Karpas-422 (cell line): ENCODE results near the gene PTCD3. TPM values are rescaled to one million over a fixed set of nuclear protein-coding genes. Genes with fewer than 3 reads are reported as not detected.

Source experiments
- DNase-seq: peaks from one replicate; pipeline ENCODE4 v3.0.0-alpha.2; 2015
- H2AFZ ChIP-seq: fragments of 200-600 bp; sonication (generic); 2 replicates; pipeline ENCODE4 v1.6.1; 2014; ENCODE audit warnings: antibody characterized with exemption, low read length, mixed read lengths
- H3K27ac ChIP-seq: fragments of 200-600 bp; sonication (generic); 2 replicates; pipeline ENCODE4 v1.5.1; 2014; ENCODE audit warnings: mild to moderate bottlenecking, low read length, moderate library complexity
- H3K27me3 ChIP-seq: fragments of 200-600 bp; sonication (generic); 2 replicates; pipeline ENCODE4 v1.6.1; 2014; ENCODE audit warnings: low read length, mixed read lengths
- H3K36me3 ChIP-seq: fragments of 200-600 bp; sonication (generic); 2 replicates; pipeline ENCODE4 v1.6.1; 2014; ENCODE audit warnings: low read length, mixed read lengths; ENCODE audit not compliant: insufficient read depth
- H3K4me1 ChIP-seq: fragments of 200-600 bp; sonication (generic); 2 replicates; pipeline ENCODE4 v1.6.1; 2014; ENCODE audit warnings: mild to moderate bottlenecking, low read length, mixed read lengths
- H3K4me2 ChIP-seq: fragments of 200-600 bp; sonication (generic); 2 replicates; pipeline ENCODE4 v1.6.1; 2014; ENCODE audit warnings: low read length, low read depth, mild to moderate bottlenecking; ENCODE audit not compliant: poor library complexity, severe bottlenecking
- H3K4me3 ChIP-seq: fragments of 200-600 bp; sonication (generic); 2 replicates; pipeline ENCODE4 v1.5.1; 2014; ENCODE audit warnings: mild to moderate bottlenecking, antibody characterized with exemption, low read length, mixed read lengths
- H3K79me2 ChIP-seq: fragments of 200-600 bp; sonication (generic); 2 replicates; pipeline ENCODE4 v1.6.1; 2014; ENCODE audit warnings: mild to moderate bottlenecking, low read length, mixed read lengths
- H3K9ac ChIP-seq: fragments of 200-600 bp; sonication (generic); 2 replicates; pipeline ENCODE4 v1.6.0; 2014; ENCODE audit warnings: low read length
- H3K9me2 ChIP-seq: fragments of 200-600 bp; sonication (generic), shearing (Covaris generic); replicated peaks from 2 replicates; pipeline ENCODE4 v1.6.0; 2014; ENCODE audit warnings: mild to moderate bottlenecking, low read length, moderate library complexity; ENCODE audit not compliant: insufficient read depth
- H3K9me3 ChIP-seq: fragments of 300-700, 200-600 bp; sonication (generic); 2 replicates; pipeline ENCODE4 v1.6.1; 2014; ENCODE audit warnings: low read length, mixed read lengths
- H4K20me1 ChIP-seq: fragments of 200-600 bp; sonication (generic); 2 replicates; pipeline ENCODE4 v1.6.1; 2014; ENCODE audit warnings: mild to moderate bottlenecking, antibody characterized with exemption, low read length, low read depth; ENCODE audit not compliant: insufficient read depth
- total RNA-seq: library from RNA; depleted of rRNA; stranded (reverse); fragments of >200 nt; shearing (Covaris generic); gene quantifications from 2 replicates; pipeline ENCODE4 v1.2.3, GENCODE V29; 2014; ENCODE audit warnings: low replicate concordance

Gene PTCD3
- total RNA-seq, 1 experiment from 2014 or later = 248 TPM

- H2AFZ ChIP-seq = no peak overlapping the region
- no peak overlapping the region for H3K4me2 ChIP-seq
- 0 out of 2 replicates have a peak, but pooled peaks cover 4% of the 10 kb centered on the region for H4K20me1 ChIP-seq
- H3K79me2 ChIP-seq = peaks cover 30% of the 10 kb centered on the region
- peaks cover 91% of the 10 kb centered on the region for H3K36me3 ChIP-seq
- DNase-seq = no peak
- no peaks in the 10 kb centered on the region for H3K9me3 ChIP-seq
- peaks cover 10% of the 10 kb centered on the region for H3K4me1 ChIP-seq
- H3K4me3 ChIP-seq = no peak overlapping the region
- no peak overlapping the region for H3K27ac ChIP-seq
- H3K9me2 ChIP-seq = no peaks in the 10 kb centered on the region
- no peak overlapping the region for H3K9ac ChIP-seq
- no peaks in the 10 kb centered on the region for H3K27me3 ChIP-seq
These were observed 37.9 kb upstream of the PTCD3 start for GRCh38 chr2:86068136-86068588.

GRCh38 chr2:86068648-86069047 is 37.4 kb upstream of the PTCD3 start:
- H3K79me2 ChIP-seq = peaks cover 28% of the 10 kb centered on the region
- H2AFZ ChIP-seq = no peak overlapping the region
- H4K20me1 ChIP-seq = 0 out of 2 replicates have a peak, but pooled peaks cover 4% of the 10 kb centered on the region
- H3K36me3 ChIP-seq = peaks cover 91% of the 10 kb centered on the region
- DNase-seq = no peak
- H3K4me1 ChIP-seq = peaks cover 10% of the 10 kb centered on the region
- no peak overlapping the region for H3K27ac ChIP-seq
- H3K9ac ChIP-seq = no peak overlapping the region
- H3K4me2 ChIP-seq = no peak overlapping the region
- no peaks in the 10 kb centered on the region for H3K27me3 ChIP-seq
- no peaks in the 10 kb centered on the region for H3K9me3 ChIP-seq
- H3K4me3 ChIP-seq = no peak overlapping the region
- no peaks in the 10 kb centered on the region for H3K9me2 ChIP-seq

- Histone ChIP-seq H3K27ac (no peak overlapping the region), H3K27me3 (no peaks in the 10 kb centered on the region), H3K36me3 (peaks cover 91% of the 10 kb centered on the region), H3K4me3 (no peak overlapping the region), H3K4me2 (no peak overlapping the region), H3K9ac (no peak overlapping the region), H4K20me1 (0 out of 2 replicates have a peak, but pooled peaks cover 4% of the 10 kb centered on the region), H3K9me3 (no peaks in the 10 kb centered on the region), H3K4me1 (peaks cover 10% of the 10 kb centered on the region), H3K9me2 (no peaks in the 10 kb centered on the region), H2AFZ (no peak overlapping the region), H3K79me2 (peaks cover 24% of the 10 kb centered on the region)
- no peak for DNase-seq
These were observed 36.8 kb upstream of the PTCD3 start for GRCh38 chr2:86069091-86069685.

GRCh38 chr2:86069783-86070339 is 36.2 kb upstream of the PTCD3 start:
- DNase-seq = no peak
- Histone ChIP-seq H3K9ac (no peak overlapping the region), H3K4me3 (no peak overlapping the region), H3K27ac (no peak overlapping the region), H3K27me3 (no peaks in the 10 kb centered on the region), H2AFZ (no peak overlapping the region), H3K79me2 (peaks cover 24% of the 10 kb centered on the region), H3K36me3 (peaks cover 91% of the 10 kb centered on the region), H3K4me1 (peaks cover 10% of the 10 kb centered on the region), H3K9me2 (no peaks in the 10 kb centered on the region), H3K4me2 (no peak overlapping the region), H4K20me1 (0 out of 2 replicates have a peak, but pooled peaks cover 4% of the 10 kb centered on the region), H3K9me3 (no peaks in the 10 kb centered on the region)

GRCh38 chr2:86070868-86071267 is 35.2 kb upstream of the PTCD3 start:
- H3K27ac ChIP-seq = no peak overlapping the region
- no peaks in the 10 kb centered on the region for H3K9me2 ChIP-seq
- peaks cover 83% of the 10 kb centered on the region for H3K36me3 ChIP-seq
- 0 out of 2 replicates have a peak, but pooled peaks cover 4% of the 10 kb centered on the region for H4K20me1 ChIP-seq
- H3K4me1 ChIP-seq = peaks cover 10% of the 10 kb centered on the region
- H3K4me3 ChIP-seq = no peak overlapping the region
- H3K9me3 ChIP-seq = no peaks in the 10 kb centered on the region
- H3K9ac ChIP-seq = no peak overlapping the region
- H2AFZ ChIP-seq = no peak overlapping the region
- DNase-seq = no peak
- no peak overlapping the region for H3K4me2 ChIP-seq
- H3K27me3 ChIP-seq = no peaks in the 10 kb centered on the region
- H3K79me2 ChIP-seq = peaks cover 24% of the 10 kb centered on the region

GRCh38 chr2:86072271-86072858 is 33.7 kb upstream of the PTCD3 start:
- Histone ChIP-seq H3K4me1 (peaks cover 10% of the 10 kb centered on the region), H2AFZ (no peak overlapping the region), H3K9ac (peak overlapping the region; percentile 18; the same call in 1 of the 2 replicates), H3K9me3 (no peaks in the 10 kb centered on the region), H3K9me2 (no peaks in the 10 kb centered on the region), H3K27ac (peak overlapping the region; percentile 48), H3K4me2 (no peak overlapping the region), H3K36me3 (peaks cover 72% of the 10 kb centered on the region), H3K4me3 (no peak overlapping the region), H3K79me2 (peaks cover 16% of the 10 kb centered on the region), H3K27me3 (no peaks in the 10 kb centered on the region), H4K20me1 (0 out of 2 replicates have a peak, but pooled peaks cover 4% of the 10 kb centered on the region)
- DNase-seq = peak; percentile 78

GRCh38 chr2:86073225-86073624 is 32.8 kb upstream of the PTCD3 start:
- no peaks in the 10 kb centered on the region for H3K9me3 ChIP-seq
- 0 out of 2 replicates have a peak, but pooled peaks cover 4% of the 10 kb centered on the region for H4K20me1 ChIP-seq
- no peak overlapping the region for H3K4me2 ChIP-seq
- H3K36me3 ChIP-seq = peaks cover 70% of the 10 kb centered on the region
- H3K27me3 ChIP-seq = no peaks in the 10 kb centered on the region
- no peaks in the 10 kb centered on the region for H3K9me2 ChIP-seq
- H3K27ac ChIP-seq = peak overlapping the region; percentile 48; the same call in 1 of the 2 replicates
- no peak overlapping the region for H3K9ac ChIP-seq
- peaks cover 10% of the 10 kb centered on the region; the same call in 1 of the 2 replicates for H3K79me2 ChIP-seq
- peaks cover 10% of the 10 kb centered on the region for H3K4me1 ChIP-seq
- no peak overlapping the region for H3K4me3 ChIP-seq
- H2AFZ ChIP-seq = no peak overlapping the region
- DNase-seq = no peak

- H3K4me3 ChIP-seq = no peak overlapping the region
- no peak overlapping the region for H2AFZ ChIP-seq
- H3K9me2 ChIP-seq = no peaks in the 10 kb centered on the region
- no peak for DNase-seq
- peaks cover 71% of the 10 kb centered on the region for H3K36me3 ChIP-seq
- H3K9me3 ChIP-seq = no peaks in the 10 kb centered on the region
- peaks cover 6% of the 10 kb centered on the region; the same call in 1 of the 2 replicates for H3K79me2 ChIP-seq
- H3K27ac ChIP-seq = no peak overlapping the region
- H3K27me3 ChIP-seq = no peaks in the 10 kb centered on the region
- H4K20me1 ChIP-seq = 0 out of 2 replicates have a peak, but pooled peaks cover 4% of the 10 kb centered on the region
- H3K4me1 ChIP-seq = peaks cover 10% of the 10 kb centered on the region
- H3K4me2 ChIP-seq = no peak overlapping the region
- H3K9ac ChIP-seq = no peak overlapping the region
These were observed 31.8 kb upstream of the PTCD3 start for GRCh38 chr2:86074256-86074655.
